ENCODE measurements around the gene CIC. TPM values are rescaled to one million over a fixed set of nuclear protein-coding genes. Genes with fewer than 3 reads are reported as not detected.
A peak's percentile ranks its signal among the peaks of the same experiment; 100 is the strongest.

CIC gene
- total and polyA plus RNA-seq, 9 donors: 13.6 to 52.7 (median 41.9) TPM

GRCh38 chr19:42271045-42271419, 2.0 kb downstream of the CIC start:
- peak; percentile 16 for DNase-seq
- 64% methylated on average over 3 of the region's 3 CpGs for WGBS (ENCODE audit: insufficient coverage)
- Histone ChIP-seq H3K36me3 (ENCODE audit: control insufficient read depth, insufficient read depth, low read length) (peaks cover 43% of the 10 kb centered on the region), H3K4me3 (ENCODE audit: low read length) (no peak overlapping the region), H3K27ac (ENCODE audit: low read length) (no peak overlapping the region), H3K27me3 (ENCODE audit: control insufficient read depth, insufficient read depth, low read length) (no peaks in the 10 kb centered on the region), H3K4me1 (ENCODE audit: control insufficient read depth, insufficient read depth, low read length) (peaks cover 27% of the 10 kb centered on the region), H3K9me3 (replicated peaks; ENCODE audit: control insufficient read depth, low read depth, low read length) (no peaks in the 10 kb centered on the region)

- no peaks in the 10 kb centered on the region for H3K27me3 ChIP-seq (ENCODE audit: control insufficient read depth, insufficient read depth, low read length)
- H3K4me3 ChIP-seq (ENCODE audit: low read length): no peak overlapping the region
- H3K27ac ChIP-seq (ENCODE audit: low read length): no peak overlapping the region
- peaks cover 48% of the 10 kb centered on the region for H3K36me3 ChIP-seq (ENCODE audit: control insufficient read depth, insufficient read depth, low read length)
- H3K4me1 ChIP-seq (ENCODE audit: control insufficient read depth, insufficient read depth, low read length): peaks cover 36% of the 10 kb centered on the region
- no peaks in the 10 kb centered on the region for H3K9me3 ChIP-seq (replicated peaks; ENCODE audit: control insufficient read depth, low read depth, low read length)
- 88% methylated on average over 32 of the region's 35 CpGs for WGBS (ENCODE audit: insufficient coverage)
- no peak for DNase-seq
Measured at GRCh38 chr19:42271861-42272534, 2.9 kb downstream of the CIC start.

GRCh38 chr19:42272535-42272897, 3.5 kb downstream of the CIC start:
- Histone ChIP-seq H3K9me3 (replicated peaks; ENCODE audit: control insufficient read depth, low read depth, low read length) (no peaks in the 10 kb centered on the region), H3K36me3 (ENCODE audit: control insufficient read depth, insufficient read depth, low read length) (peaks cover 50% of the 10 kb centered on the region), H3K27me3 (ENCODE audit: control insufficient read depth, insufficient read depth, low read length) (no peaks in the 10 kb centered on the region), H3K4me3 (ENCODE audit: low read length) (no peak overlapping the region), H3K27ac (ENCODE audit: low read length) (no peak overlapping the region), H3K4me1 (ENCODE audit: control insufficient read depth, insufficient read depth, low read length) (peaks cover 41% of the 10 kb centered on the region)
- WGBS (ENCODE audit: insufficient coverage): 60% methylated on average over 6 of the region's 9 CpGs
- DNase-seq: no peak

DNA sequence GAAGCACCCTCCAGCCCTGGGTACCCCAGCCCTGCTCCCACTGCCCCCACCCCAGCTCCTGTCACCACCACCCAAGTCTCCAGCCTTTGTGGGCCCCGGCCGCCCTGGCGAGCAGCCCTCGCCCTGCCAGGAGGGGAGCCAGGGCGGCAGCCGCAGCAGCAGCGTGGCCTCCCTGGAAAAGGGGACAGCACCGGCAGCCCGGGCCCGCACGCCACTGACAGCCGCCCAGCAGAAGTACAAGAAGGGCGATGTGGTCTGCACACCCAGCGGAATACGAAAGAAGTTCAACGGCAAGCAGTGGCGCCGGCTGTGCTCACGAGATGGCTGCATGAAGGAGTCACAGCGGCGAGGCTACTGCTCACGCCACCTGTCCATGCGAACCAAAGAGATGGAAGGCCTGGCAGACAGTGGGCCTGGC, 3.9 kb downstream of the CIC start:
- Histone ChIP-seq H3K4me1 (ENCODE audit: control insufficient read depth, insufficient read depth, low read length) (peaks cover 41% of the 10 kb centered on the region), H3K4me3 (ENCODE audit: low read length) (no peak overlapping the region), H3K9me3 (replicated peaks; ENCODE audit: control insufficient read depth, low read depth, low read length) (no peaks in the 10 kb centered on the region), H3K27me3 (ENCODE audit: control insufficient read depth, insufficient read depth, low read length) (no peaks in the 10 kb centered on the region), H3K36me3 (ENCODE audit: control insufficient read depth, insufficient read depth, low read length) (peaks cover 51% of the 10 kb centered on the region), H3K27ac (ENCODE audit: low read length) (no peak overlapping the region)
- WGBS (ENCODE audit: insufficient coverage): 95% methylated on average over 23 of the region's 23 CpGs
- DNase-seq: no peak

DNA sequence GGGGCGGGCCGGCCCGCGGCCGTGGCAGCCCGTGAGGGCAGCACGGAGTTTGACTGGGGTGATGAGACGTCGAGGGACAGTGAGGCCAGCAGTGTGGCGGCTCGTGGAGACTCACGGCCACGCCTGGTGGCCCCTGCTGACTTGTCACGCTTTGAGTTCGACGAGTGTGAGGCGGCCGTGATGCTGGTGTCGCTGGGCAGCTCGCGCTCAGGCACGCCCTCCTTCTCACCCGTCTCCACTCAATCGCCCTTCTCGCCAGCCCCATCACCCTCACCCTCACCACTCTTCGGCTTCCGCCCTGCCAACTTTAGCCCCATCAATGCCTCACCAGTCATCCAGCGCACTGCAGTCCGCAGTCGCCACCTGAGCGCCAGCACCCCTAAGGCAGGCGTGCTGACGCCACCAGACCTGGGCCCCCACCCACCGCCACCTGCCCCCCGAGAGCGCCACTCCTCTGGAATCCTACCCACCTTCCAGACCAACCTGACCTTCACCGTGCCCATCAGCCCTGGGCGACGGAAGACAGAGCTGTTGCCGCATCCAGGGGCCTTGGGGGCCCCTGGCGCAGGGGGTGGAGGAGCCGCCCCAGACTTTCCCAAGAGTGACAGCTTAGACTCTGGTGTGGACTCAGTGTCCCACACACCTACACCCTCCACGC, 4.5 kb downstream of the CIC start:
- Histone ChIP-seq H3K36me3 (ENCODE audit: control insufficient read depth, insufficient read depth, low read length) (peaks cover 51% of the 10 kb centered on the region), H3K9me3 (replicated peaks; ENCODE audit: control insufficient read depth, low read depth, low read length) (no peaks in the 10 kb centered on the region), H3K27ac (ENCODE audit: low read length) (no peak overlapping the region), H3K4me1 (ENCODE audit: control insufficient read depth, insufficient read depth, low read length) (peaks cover 46% of the 10 kb centered on the region), H3K27me3 (ENCODE audit: control insufficient read depth, insufficient read depth, low read length) (no peaks in the 10 kb centered on the region), H3K4me3 (ENCODE audit: low read length) (no peak overlapping the region)
- peak; percentile 5 for DNase-seq
- WGBS (ENCODE audit: insufficient coverage): 93% methylated on average over 43 of the region's 43 CpGs

DNA sequence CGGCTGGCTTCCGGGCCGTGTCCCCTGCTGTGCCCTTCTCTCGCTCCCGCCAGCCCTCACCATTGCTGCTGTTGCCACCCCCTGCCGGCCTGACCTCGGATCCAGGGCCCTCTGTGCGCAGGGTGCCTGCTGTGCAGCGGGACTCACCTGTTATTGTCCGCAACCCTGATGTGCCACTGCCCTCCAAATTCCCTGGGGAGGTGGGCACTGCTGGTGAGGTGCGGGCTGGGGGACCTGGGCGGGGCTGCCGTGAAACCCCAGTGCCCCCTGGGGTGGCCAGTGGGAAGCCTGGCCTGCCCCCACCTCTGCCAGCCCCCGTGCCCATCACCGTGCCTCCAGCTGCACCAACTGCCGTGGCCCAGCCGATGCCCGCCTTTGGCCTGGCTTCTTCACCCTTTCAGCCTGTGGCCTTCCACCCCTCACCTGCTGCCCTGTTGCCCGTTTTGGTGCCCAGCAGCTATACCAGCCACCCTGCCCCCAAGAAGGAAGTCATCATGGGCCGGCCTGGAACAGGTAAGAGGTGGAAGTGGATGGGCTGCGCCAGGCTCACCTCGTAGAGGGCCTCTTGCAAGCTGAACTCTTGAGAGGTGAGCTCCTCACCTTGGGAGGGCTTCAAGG, 5.1 kb downstream of the CIC start:
- no peak overlapping the region for H3K4me3 ChIP-seq (ENCODE audit: low read length)
- 95% methylated on average over 20 of the region's 22 CpGs for WGBS (ENCODE audit: insufficient coverage)
- no peak overlapping the region for H3K27ac ChIP-seq (ENCODE audit: low read length)
- peaks cover 53% of the 10 kb centered on the region for H3K4me1 ChIP-seq (ENCODE audit: control insufficient read depth, insufficient read depth, low read length)
- no peaks in the 10 kb centered on the region for H3K9me3 ChIP-seq (replicated peaks; ENCODE audit: control insufficient read depth, low read depth, low read length)
- H3K27me3 ChIP-seq (ENCODE audit: control insufficient read depth, insufficient read depth, low read length): no peaks in the 10 kb centered on the region
- peak; percentile 6 for DNase-seq
- peaks cover 51% of the 10 kb centered on the region for H3K36me3 ChIP-seq (ENCODE audit: control insufficient read depth, insufficient read depth, low read length)

GRCh38 chr19:42275103-42275502, 6.1 kb downstream of the CIC start:
- no peaks in the 10 kb centered on the region for H3K27me3 ChIP-seq (ENCODE audit: control insufficient read depth, insufficient read depth, low read length)
- H3K9me3 ChIP-seq (replicated peaks; ENCODE audit: control insufficient read depth, low read depth, low read length): no peaks in the 10 kb centered on the region
- peaks cover 51% of the 10 kb centered on the region for H3K36me3 ChIP-seq (ENCODE audit: control insufficient read depth, insufficient read depth, low read length)
- peaks cover 52% of the 10 kb centered on the region for H3K4me1 ChIP-seq (ENCODE audit: control insufficient read depth, insufficient read depth, low read length)
- H3K4me3 ChIP-seq (ENCODE audit: low read length): no peak overlapping the region
- H3K27ac ChIP-seq (ENCODE audit: low read length): no peak overlapping the region
- peak; percentile 9 for DNase-seq
- WGBS (ENCODE audit: insufficient coverage): 70% methylated on average over 6 of the region's 7 CpGs

GRCh38 chr19:42275517-42275916, 6.5 kb downstream of the CIC start:
- H3K27ac ChIP-seq (ENCODE audit: low read length): no peak overlapping the region
- no peaks in the 10 kb centered on the region for H3K9me3 ChIP-seq (replicated peaks; ENCODE audit: control insufficient read depth, low read depth, low read length)
- no CpG with 5 or more reads among the region's 3 CpGs for WGBS (ENCODE audit: insufficient coverage)
- no peak overlapping the region for H3K4me3 ChIP-seq (ENCODE audit: low read length)
- H3K27me3 ChIP-seq (ENCODE audit: control insufficient read depth, insufficient read depth, low read length): no peaks in the 10 kb centered on the region
- peaks cover 51% of the 10 kb centered on the region for H3K36me3 ChIP-seq (ENCODE audit: control insufficient read depth, insufficient read depth, low read length)
- peaks cover 48% of the 10 kb centered on the region for H3K4me1 ChIP-seq (ENCODE audit: control insufficient read depth, insufficient read depth, low read length)
- no peak for DNase-seq

DNA sequence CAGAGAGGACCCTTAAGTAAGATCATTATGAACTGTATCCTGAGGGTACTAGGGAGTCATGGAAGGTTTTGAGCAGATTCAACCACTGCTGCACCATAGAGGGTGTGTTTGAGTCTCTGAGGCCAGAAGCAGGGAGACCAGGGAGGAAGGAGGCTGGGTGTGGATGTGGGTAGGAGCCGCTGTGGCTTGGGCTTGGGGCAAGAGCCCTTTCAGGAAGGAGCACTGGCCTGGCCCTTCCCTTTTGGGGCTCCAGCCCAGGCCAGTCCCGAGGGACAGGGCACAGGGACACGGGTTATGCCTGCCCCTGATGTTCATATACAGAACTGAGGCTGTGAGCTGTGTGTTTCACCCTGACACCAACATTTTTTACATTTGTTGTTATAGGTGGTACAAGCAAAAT, 7.2 kb downstream of the CIC start:
- no peak overlapping the region for H3K27ac ChIP-seq (ENCODE audit: low read length)
- WGBS (ENCODE audit: insufficient coverage): 86% methylated on average over 1 of the region's 3 CpGs
- peaks cover 51% of the 10 kb centered on the region for H3K36me3 ChIP-seq (ENCODE audit: control insufficient read depth, insufficient read depth, low read length)

DNA sequence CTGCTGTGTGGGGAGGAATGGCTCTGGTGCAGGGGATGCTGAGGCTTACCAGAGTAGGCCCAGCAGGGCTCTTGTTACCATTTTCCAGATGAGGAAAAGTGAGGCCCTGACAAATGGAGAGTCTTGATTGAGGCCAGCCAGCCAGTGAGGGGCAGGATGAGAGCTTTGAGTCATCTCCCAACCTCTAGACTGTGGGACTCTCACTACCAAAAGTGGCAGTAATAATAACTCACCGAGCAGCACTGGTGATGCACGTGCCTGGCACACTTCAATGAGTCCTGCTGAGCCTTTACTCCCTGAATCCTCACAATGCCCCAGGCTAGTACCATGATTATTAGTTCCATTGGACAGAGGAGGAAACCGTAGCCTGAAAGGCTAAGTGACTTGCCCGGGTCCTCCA, 7.8 kb downstream of the CIC start:
- Histone ChIP-seq H3K4me1 (ENCODE audit: control insufficient read depth, insufficient read depth, low read length) (peaks cover 49% of the 10 kb centered on the region), H3K36me3 (ENCODE audit: control insufficient read depth, insufficient read depth, low read length) (peaks cover 48% of the 10 kb centered on the region), H3K9me3 (replicated peaks; ENCODE audit: control insufficient read depth, low read depth, low read length) (no peaks in the 10 kb centered on the region), H3K4me3 (ENCODE audit: low read length) (no peak overlapping the region), H3K27me3 (ENCODE audit: control insufficient read depth, insufficient read depth, low read length) (no peaks in the 10 kb centered on the region), H3K27ac (ENCODE audit: low read length) (no peak overlapping the region)
- 70% methylated on average over 1 of the region's 4 CpGs for WGBS (ENCODE audit: insufficient coverage)
- no peak for DNase-seq

More for the DNA sequence above, 7.2 kb downstream of the CIC start:
- Histone ChIP-seq H3K9me3 (replicated peaks; ENCODE audit: control insufficient read depth, low read depth, low read length) (no peaks in the 10 kb centered on the region), H3K4me1 (ENCODE audit: control insufficient read depth, insufficient read depth, low read length) (peaks cover 46% of the 10 kb centered on the region), H3K4me3 (ENCODE audit: low read length) (no peak overlapping the region), H3K27me3 (ENCODE audit: control insufficient read depth, insufficient read depth, low read length) (no peaks in the 10 kb centered on the region)
- no peak for DNase-seq
